ENCODE measurements around the gene ADARB2. TPM values are rescaled to one million over a fixed set of nuclear protein-coding genes. Genes with fewer than 3 reads are reported as not detected.

Gene ADARB2
- total RNA-seq, 1 donor from 2014 or later: 0.11 TPM

GRCh38 chr10:1324903-1325302 is 412.4 kb downstream of the ADARB2 start:
- H3K27me3 ChIP-seq (ENCODE audit: low read depth): peaks cover 80% of the 10 kb centered on the region
- H3K36me3 ChIP-seq: no peaks in the 10 kb centered on the region
- no peak for DNase-seq
- no peak overlapping the region for H3K4me3 ChIP-seq
- intact Hi-C loops (cut with micrococcal nuclease): no loop called here
- no peaks in the 10 kb centered on the region for H3K4me1 ChIP-seq
- no peak overlapping the region for H3K27ac ChIP-seq (replicated peaks)
- TF ChIP-seq CTCF (IDR thresholded peaks at IDR 0.05; ENCODE audit: borderline replicate concordance): no peak
- H3K9me3 ChIP-seq (replicated peaks): no peaks in the 10 kb centered on the region

GRCh38 chr10:1323951-1324350 is 413.4 kb downstream of the ADARB2 start:
- no peak for DNase-seq
- TF ChIP-seq CTCF (IDR thresholded peaks at IDR 0.05; ENCODE audit: borderline replicate concordance): no peak
- no peaks in the 10 kb centered on the region for H3K9me3 ChIP-seq (replicated peaks)
- no peak overlapping the region for H3K27ac ChIP-seq (replicated peaks)
- H3K27me3 ChIP-seq (ENCODE audit: low read depth): peaks cover 74% of the 10 kb centered on the region
- no peak overlapping the region for H3K4me3 ChIP-seq
- H3K36me3 ChIP-seq: no peaks in the 10 kb centered on the region
- intact Hi-C loops (cut with micrococcal nuclease): no loop called here
- H3K4me1 ChIP-seq: no peaks in the 10 kb centered on the region

GRCh38 chr10:1320739-1321320 is 416.5 kb downstream of the ADARB2 start:
- no peaks in the 10 kb centered on the region for H3K9me3 ChIP-seq (replicated peaks)
- no peaks in the 10 kb centered on the region for H3K36me3 ChIP-seq
- no peaks in the 10 kb centered on the region for H3K4me1 ChIP-seq
- H3K27me3 ChIP-seq (ENCODE audit: low read depth): peaks cover 71% of the 10 kb centered on the region
- no peak for DNase-seq
- H3K4me3 ChIP-seq: no peak overlapping the region
- no peak overlapping the region for H3K27ac ChIP-seq (replicated peaks)
- intact Hi-C loops (cut with micrococcal nuclease): no loop called here
- no peak for TF ChIP-seq CTCF (IDR thresholded peaks at IDR 0.05; ENCODE audit: borderline replicate concordance)

- no peak for TF ChIP-seq CTCF (IDR thresholded peaks at IDR 0.05; ENCODE audit: borderline replicate concordance)
- intact Hi-C loops (cut with micrococcal nuclease): no loop called here
- no peaks in the 10 kb centered on the region for H3K4me1 ChIP-seq
- no peak overlapping the region for H3K27ac ChIP-seq (replicated peaks)
- no peaks in the 10 kb centered on the region for H3K9me3 ChIP-seq (replicated peaks)
- H3K36me3 ChIP-seq: no peaks in the 10 kb centered on the region
- H3K4me3 ChIP-seq: no peak overlapping the region
- no peak for DNase-seq
- peaks cover 74% of the 10 kb centered on the region for H3K27me3 ChIP-seq (ENCODE audit: low read depth)
Observed at GRCh38 chr10:1316809-1317143, 420.5 kb downstream of the ADARB2 start.

GRCh38 chr10:1316121-1316808 is 421.1 kb downstream of the ADARB2 start:
- Histone ChIP-seq H3K36me3 (no peaks in the 10 kb centered on the region), H3K27ac (replicated peaks) (no peak overlapping the region), H3K9me3 (replicated peaks) (no peaks in the 10 kb centered on the region), H3K27me3 (ENCODE audit: low read depth) (peaks cover 74% of the 10 kb centered on the region), H3K4me3 (no peak overlapping the region), H3K4me1 (no peaks in the 10 kb centered on the region)
- no peak for DNase-seq
- no peak for TF ChIP-seq CTCF (IDR thresholded peaks at IDR 0.05; ENCODE audit: borderline replicate concordance)
- intact Hi-C loops (cut with micrococcal nuclease): no loop called here

Data from left ventricle myocardium inferior (tissue), 1 donor.